ENCODE measurements around the gene SERHL2.
A peak's percentile ranks its signal among the peaks of the same experiment; 100 is the strongest.
"Not testable (repeated sequence)": the region's sequence is repeated elsewhere in the genome, so short reads cannot be mapped to it uniquely, and the experiment has no call there.

Gene SERHL2, protein sequence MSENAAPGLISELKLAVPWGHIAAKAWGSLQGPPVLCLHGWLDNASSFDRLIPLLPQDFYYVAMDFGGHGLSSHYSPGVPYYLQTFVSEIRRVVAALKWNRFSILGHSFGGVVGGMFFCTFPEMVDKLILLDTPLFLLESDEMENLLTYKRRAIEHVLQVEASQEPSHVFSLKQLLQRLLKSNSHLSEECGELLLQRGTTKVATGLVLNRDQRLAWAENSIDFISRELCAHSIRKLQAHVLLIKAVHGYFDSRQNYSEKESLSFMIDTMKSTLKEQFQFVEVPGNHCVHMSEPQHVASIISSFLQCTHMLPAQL

GRCh38 chr22:42553475-42554361, at the start of gene SERHL2:
SERHL2 (plus strand) TSS chr22:42553956; CDS start chr22:42554021, 65 bp downstream.
- peak within 1 kb of the TSS; percentile 51 for H3K27ac ChIP-seq (ENCODE audit: low read depth, low read length)
- peak within 1 kb of the TSS; percentile 29 for H3K9ac ChIP-seq (ENCODE audit: low read length)
- no peaks in the 10 kb centered on the region for H3K9me3 ChIP-seq (ENCODE audit: low read length)
- H3K27me3 ChIP-seq (ENCODE audit: control insufficient read depth in 1 of 2, insufficient read depth in 2 of 2, low read length in 2 of 2), result no peaks in the 10 kb centered on the region
- peaks cover 7% of the 10 kb centered on the region for H3K4me1 ChIP-seq (ENCODE audit: insufficient read depth, low read length)
- peak within 1 kb of the TSS; percentile 31 to 86 for H3K4me3 ChIP-seq (ENCODE audit: low read depth in 1 of 2, low read length in 2 of 2)
- H3K36me3 ChIP-seq (ENCODE audit: insufficient read depth, low read length), result no peaks in the 10 kb centered on the region

GRCh38 chr22:42508327-42508974, 45.3 kb upstream of the SERHL2 start:
- H3K36me3 ChIP-seq (ENCODE audit: insufficient read depth, low read length), result peaks cover 13% of the 10 kb centered on the region
- H3K27me3 ChIP-seq (ENCODE audit: control insufficient read depth in 1 of 2, insufficient read depth in 2 of 2, low read length in 2 of 2); H3K4me1 ChIP-seq (ENCODE audit: insufficient read depth, low read length); H3K9me3 ChIP-seq (ENCODE audit: low read length); H3K27ac ChIP-seq (ENCODE audit: low read depth, low read length); H3K9ac ChIP-seq (ENCODE audit: low read length); H3K4me3 ChIP-seq (ENCODE audit: low read depth in 1 of 2, low read length in 2 of 2): not testable (repeated sequence)

DNA sequence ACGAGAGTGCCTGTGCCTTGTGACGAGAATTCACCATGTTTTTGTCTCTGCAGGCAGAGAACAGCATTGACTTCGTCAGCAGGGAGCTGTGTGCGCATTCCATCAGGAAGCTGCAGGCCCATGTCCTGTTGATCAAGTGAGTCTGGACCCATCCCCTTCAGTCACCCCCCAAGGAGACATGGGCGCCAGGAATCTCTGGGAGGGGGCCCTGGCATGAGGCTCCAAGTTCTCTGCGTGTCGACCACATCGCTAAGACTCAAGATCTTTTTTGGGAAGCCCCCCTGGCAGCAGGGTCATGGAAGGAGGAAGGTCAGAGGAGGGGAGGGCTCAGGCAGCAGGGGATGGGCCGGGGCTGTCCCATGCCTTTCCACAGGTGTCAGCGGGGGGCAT, 44.8 kb upstream of the SERHL2 start:
- not testable (repeated sequence) for H3K9me3 ChIP-seq (ENCODE audit: low read length); H3K27me3 ChIP-seq (ENCODE audit: control insufficient read depth in 1 of 2, insufficient read depth in 2 of 2, low read length in 2 of 2); H3K9ac ChIP-seq (ENCODE audit: low read length); H3K4me3 ChIP-seq (ENCODE audit: low read depth in 1 of 2, low read length in 2 of 2); H3K4me1 ChIP-seq (ENCODE audit: insufficient read depth, low read length); H3K27ac ChIP-seq (ENCODE audit: low read depth, low read length)
- H3K36me3 ChIP-seq (ENCODE audit: insufficient read depth, low read length), result peaks cover 17% of the 10 kb centered on the region

GRCh38 chr22:42509548-42509947, 44.2 kb upstream of the SERHL2 start:
- H3K36me3 ChIP-seq (ENCODE audit: insufficient read depth, low read length), result peaks cover 23% of the 10 kb centered on the region
- H3K9ac ChIP-seq (ENCODE audit: low read length), result no peak overlapping the region
- H3K4me1 ChIP-seq (ENCODE audit: insufficient read depth, low read length), result no peaks in the 10 kb centered on the region
- H3K4me3 ChIP-seq (ENCODE audit: low read depth in 1 of 2, low read length in 2 of 2), result no peak overlapping the region
- H3K9me3 ChIP-seq (ENCODE audit: low read length), result no peaks in the 10 kb centered on the region
- no peak overlapping the region for H3K27ac ChIP-seq (ENCODE audit: low read depth, low read length)
- no peaks in the 10 kb centered on the region for H3K27me3 ChIP-seq (ENCODE audit: control insufficient read depth in 1 of 2, insufficient read depth in 2 of 2, low read length in 2 of 2)

GRCh38 chr22:42511401-42511891, 42.3 kb upstream of the SERHL2 start:
- H3K36me3 ChIP-seq (ENCODE audit: insufficient read depth, low read length), result peaks cover 31% of the 10 kb centered on the region
- H3K9me3 ChIP-seq (ENCODE audit: low read length), result no peaks in the 10 kb centered on the region
- no peak overlapping the region for H3K27ac ChIP-seq (ENCODE audit: low read depth, low read length)
- no peak overlapping the region for H3K9ac ChIP-seq (ENCODE audit: low read length)
- no peak overlapping the region for H3K4me3 ChIP-seq (ENCODE audit: low read depth in 1 of 2, low read length in 2 of 2)
- H3K27me3 ChIP-seq (ENCODE audit: control insufficient read depth in 1 of 2, insufficient read depth in 2 of 2, low read length in 2 of 2), result no peaks in the 10 kb centered on the region
- no peaks in the 10 kb centered on the region for H3K4me1 ChIP-seq (ENCODE audit: insufficient read depth, low read length)

- H3K4me1 ChIP-seq (ENCODE audit: insufficient read depth, low read length); H3K4me3 ChIP-seq (ENCODE audit: low read depth in 1 of 2, low read length in 2 of 2); H3K9me3 ChIP-seq (ENCODE audit: low read length); H3K9ac ChIP-seq (ENCODE audit: low read length); H3K27me3 ChIP-seq (ENCODE audit: control insufficient read depth in 1 of 2, insufficient read depth in 2 of 2, low read length in 2 of 2); H3K27ac ChIP-seq (ENCODE audit: low read depth, low read length): not testable (repeated sequence)
- peaks cover 33% of the 10 kb centered on the region for H3K36me3 ChIP-seq (ENCODE audit: insufficient read depth, low read length)
These were observed 41.3 kb upstream of the SERHL2 start for GRCh38 chr22:42512273-42512990.

DNA sequence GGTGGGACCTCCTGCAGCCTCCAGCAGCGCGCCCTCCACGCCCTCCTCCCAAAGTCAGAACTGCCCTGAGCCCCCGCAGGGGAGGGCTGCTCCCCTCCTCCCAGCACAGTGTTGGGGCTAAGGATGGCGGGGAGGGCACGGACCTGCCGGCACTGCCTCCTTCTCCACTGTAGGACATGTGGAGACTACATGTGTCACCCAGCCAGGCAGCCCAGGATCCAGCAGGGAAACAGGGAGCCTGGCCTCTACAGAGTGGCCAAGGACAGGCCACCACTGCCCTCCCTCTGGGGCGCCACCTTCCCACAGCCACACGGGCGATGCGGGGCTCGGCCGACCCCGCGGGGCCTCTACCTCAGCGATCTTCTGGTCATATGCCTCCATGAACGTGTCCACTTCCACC, 39.4 kb upstream of the SERHL2 start:
- not testable (repeated sequence) for H3K27ac ChIP-seq (ENCODE audit: low read depth, low read length); H3K27me3 ChIP-seq (ENCODE audit: control insufficient read depth in 1 of 2, insufficient read depth in 2 of 2, low read length in 2 of 2); H3K9me3 ChIP-seq (ENCODE audit: low read length); H3K9ac ChIP-seq (ENCODE audit: low read length); H3K4me3 ChIP-seq (ENCODE audit: low read depth in 1 of 2, low read length in 2 of 2)
- Histone ChIP-seq H3K4me1 (ENCODE audit: insufficient read depth, low read length) (peaks cover 11% of the 10 kb centered on the region), H3K36me3 (ENCODE audit: insufficient read depth, low read length) (peaks cover 37% of the 10 kb centered on the region)

DNA sequence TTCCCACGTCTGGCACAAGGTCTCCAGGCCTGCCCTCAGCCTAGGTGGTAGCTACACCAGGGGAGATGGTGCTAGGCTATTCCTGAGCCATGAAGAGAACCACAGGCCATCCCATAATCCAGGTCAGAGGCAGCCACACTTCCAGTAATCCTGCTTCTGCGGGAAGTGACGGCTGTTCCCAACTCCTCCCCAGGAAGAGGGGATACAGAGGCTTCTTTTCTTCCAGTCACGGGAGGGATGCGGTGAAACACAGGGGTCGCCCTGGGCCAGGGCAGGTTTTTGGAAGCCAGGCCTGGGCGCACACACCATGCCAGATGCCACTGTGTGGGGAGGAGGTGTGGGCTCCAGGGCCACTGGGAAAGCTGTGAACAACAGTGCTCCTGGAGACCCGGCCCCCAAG, 38.5 kb upstream of the SERHL2 start:
- peaks cover 15% of the 10 kb centered on the region for H3K4me1 ChIP-seq (ENCODE audit: insufficient read depth, low read length)
- not testable (repeated sequence) for H3K4me3 ChIP-seq (ENCODE audit: low read depth in 1 of 2, low read length in 2 of 2); H3K27me3 ChIP-seq (ENCODE audit: control insufficient read depth in 1 of 2, insufficient read depth in 2 of 2, low read length in 2 of 2); H3K9me3 ChIP-seq (ENCODE audit: low read length); H3K27ac ChIP-seq (ENCODE audit: low read depth, low read length); H3K9ac ChIP-seq (ENCODE audit: low read length)
- peaks cover 37% of the 10 kb centered on the region for H3K36me3 ChIP-seq (ENCODE audit: insufficient read depth, low read length)

GRCh38 chr22:42515896-42516295, 37.9 kb upstream of the SERHL2 start:
- Histone ChIP-seq H3K4me1 (ENCODE audit: insufficient read depth, low read length) (peaks cover 15% of the 10 kb centered on the region), H3K9ac (ENCODE audit: low read length) (no peak overlapping the region), H3K27ac (ENCODE audit: low read depth, low read length) (no peak overlapping the region), H3K27me3 (ENCODE audit: control insufficient read depth in 1 of 2, insufficient read depth in 2 of 2, low read length in 2 of 2) (no peaks in the 10 kb centered on the region), H3K36me3 (ENCODE audit: insufficient read depth, low read length) (peaks cover 33% of the 10 kb centered on the region), H3K4me3 (ENCODE audit: low read depth in 1 of 2, low read length in 2 of 2) (no peak overlapping the region), H3K9me3 (ENCODE audit: low read length) (no peaks in the 10 kb centered on the region)

DNA sequence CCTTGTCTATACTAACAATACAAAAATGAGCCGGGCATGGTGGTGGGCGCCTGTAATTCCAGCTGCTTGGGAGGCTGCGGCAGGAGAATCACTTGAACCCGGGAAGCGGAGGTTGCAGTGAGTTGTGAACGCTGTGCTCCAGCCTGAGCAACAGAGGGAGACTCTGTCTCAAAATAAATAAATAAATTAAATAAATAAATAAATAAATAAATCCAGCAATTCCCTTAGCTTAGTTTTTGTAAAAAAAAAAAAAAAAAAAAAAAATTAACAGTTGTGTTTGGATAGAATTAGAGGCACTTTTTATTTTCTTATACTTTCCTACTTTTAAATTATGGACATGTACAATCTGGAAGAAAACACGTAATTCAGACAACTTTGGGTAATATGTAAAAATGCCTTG, 36.7 kb upstream of the SERHL2 start:
- not testable (repeated sequence) for H3K9me3 ChIP-seq (ENCODE audit: low read length); H3K27me3 ChIP-seq (ENCODE audit: control insufficient read depth in 1 of 2, insufficient read depth in 2 of 2, low read length in 2 of 2); H3K4me3 ChIP-seq (ENCODE audit: low read depth in 1 of 2, low read length in 2 of 2); H3K9ac ChIP-seq (ENCODE audit: low read length); H3K27ac ChIP-seq (ENCODE audit: low read depth, low read length)
- Histone ChIP-seq H3K4me1 (ENCODE audit: insufficient read depth, low read length) (peaks cover 15% of the 10 kb centered on the region), H3K36me3 (ENCODE audit: insufficient read depth, low read length) (peaks cover 24% of the 10 kb centered on the region)

All from muscle layer of colon (tissue), 2 donors.